Nephron progenitor cell (in vitro differentiated cells): ENCODE results near the gene ASTN2.

ENCODE experiments used
- DNase-seq: peaks from one replicate; pipeline ENCODE4 v3.0.0; 2021
- H3K27ac Mint-ChIP-seq: 2 replicates; pipeline ENCODE4 v1.8.0; 2021; ENCODE audit warnings: mild to moderate bottlenecking, moderate library complexity, mixed read lengths
- H3K27me3 Mint-ChIP-seq: 2 replicates; pipeline ENCODE4 v1.8.0; 2021; ENCODE audit warnings: mild to moderate bottlenecking, low read depth, mixed read lengths; ENCODE audit not compliant: poor library complexity
- H3K36me3 Mint-ChIP-seq: 2 replicates; pipeline ENCODE4 v1.8.0; 2021; ENCODE audit warnings: low read depth, mixed read lengths
- H3K4me1 Mint-ChIP-seq: 2 replicates; pipeline ENCODE4 v1.8.0; 2021; ENCODE audit warnings: mixed read lengths
- H3K4me3 Mint-ChIP-seq: 2 replicates; pipeline ENCODE4 v1.8.0; 2021; ENCODE audit warnings: mild to moderate bottlenecking, moderate library complexity, mixed read lengths
- H3K9me3 Mint-ChIP-seq: 2 replicates; pipeline ENCODE4 v1.8.0; 2021; ENCODE audit warnings: mild to moderate bottlenecking, moderate library complexity, mixed read lengths
- TF ChIP-seq, protein P1 (sequence below): fragments of 200-600 bp; sonication (generic); IDR thresholded peaks from 2 replicates; pipeline ENCODE4 v1.5.0; 2021; ENCODE audit warnings: antibody characterized with exemption

Gene ASTN2

DNA sequence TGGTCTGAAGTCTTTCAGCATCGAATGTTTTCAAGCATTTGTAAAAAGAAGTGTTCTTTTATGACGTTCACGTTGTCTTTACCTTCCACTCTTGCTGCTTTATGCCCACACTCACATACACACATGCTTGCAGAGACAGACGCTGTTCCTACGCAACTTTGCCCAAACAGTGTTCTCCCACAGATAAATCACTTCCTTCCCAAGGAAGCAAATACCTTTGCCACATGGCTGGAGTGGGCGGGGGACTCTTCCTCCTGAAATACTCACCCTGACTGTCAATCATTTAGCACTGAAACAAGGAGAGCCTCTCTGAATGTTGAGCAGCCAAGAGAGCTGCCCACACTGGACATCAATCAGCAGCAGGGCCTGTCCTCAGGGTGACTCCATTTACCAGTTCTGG is 22.4 kb upstream of the ASTN2 start:
- TF ChIP-seq, protein P1, sequence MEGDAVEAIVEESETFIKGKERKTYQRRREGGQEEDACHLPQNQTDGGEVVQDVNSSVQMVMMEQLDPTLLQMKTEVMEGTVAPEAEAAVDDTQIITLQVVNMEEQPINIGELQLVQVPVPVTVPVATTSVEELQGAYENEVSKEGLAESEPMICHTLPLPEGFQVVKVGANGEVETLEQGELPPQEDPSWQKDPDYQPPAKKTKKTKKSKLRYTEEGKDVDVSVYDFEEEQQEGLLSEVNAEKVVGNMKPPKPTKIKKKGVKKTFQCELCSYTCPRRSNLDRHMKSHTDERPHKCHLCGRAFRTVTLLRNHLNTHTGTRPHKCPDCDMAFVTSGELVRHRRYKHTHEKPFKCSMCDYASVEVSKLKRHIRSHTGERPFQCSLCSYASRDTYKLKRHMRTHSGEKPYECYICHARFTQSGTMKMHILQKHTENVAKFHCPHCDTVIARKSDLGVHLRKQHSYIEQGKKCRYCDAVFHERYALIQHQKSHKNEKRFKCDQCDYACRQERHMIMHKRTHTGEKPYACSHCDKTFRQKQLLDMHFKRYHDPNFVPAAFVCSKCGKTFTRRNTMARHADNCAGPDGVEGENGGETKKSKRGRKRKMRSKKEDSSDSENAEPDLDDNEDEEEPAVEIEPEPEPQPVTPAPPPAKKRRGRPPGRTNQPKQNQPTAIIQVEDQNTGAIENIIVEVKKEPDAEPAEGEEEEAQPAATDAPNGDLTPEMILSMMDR: no peak
- H3K9me3 Mint-ChIP-seq: no peaks in the 10 kb centered on the region
- peaks cover 10% of the 10 kb centered on the region for H3K27me3 Mint-ChIP-seq
- no peak for DNase-seq
- H3K4me1 Mint-ChIP-seq: peaks cover 8% of the 10 kb centered on the region
- no peaks in the 10 kb centered on the region for H3K36me3 Mint-ChIP-seq
- no peak overlapping the region for H3K27ac Mint-ChIP-seq
- H3K4me3 Mint-ChIP-seq: no peak overlapping the region

DNA sequence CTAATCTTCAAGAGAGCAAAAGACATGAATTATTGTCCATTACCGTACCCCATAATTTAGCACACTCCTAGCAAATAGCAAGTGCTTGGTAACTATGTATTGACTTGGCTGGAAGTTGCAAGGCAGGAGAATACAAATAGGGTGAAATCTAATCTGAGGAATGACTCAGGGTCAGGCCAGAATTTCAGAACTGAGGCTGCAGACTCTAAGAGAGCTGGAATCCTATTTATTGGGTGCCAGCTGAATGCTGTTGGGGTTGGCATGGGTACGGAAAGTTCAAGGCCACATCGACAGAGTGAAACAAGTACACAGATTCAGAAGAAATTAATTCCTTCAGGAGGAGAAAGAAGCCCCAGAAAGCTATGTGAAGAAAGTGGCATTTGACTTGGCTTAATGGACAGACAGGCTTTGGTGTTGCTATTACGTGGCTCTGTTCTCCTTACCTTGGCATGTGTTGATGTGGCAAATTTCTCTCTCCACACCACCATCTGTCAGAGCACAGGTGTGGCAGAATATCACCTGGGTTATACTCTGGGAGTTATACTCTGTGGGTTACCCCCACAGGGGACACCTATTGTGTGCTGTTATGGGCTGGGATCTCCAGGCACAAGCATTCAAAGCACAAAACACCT is 20.9 kb upstream of the ASTN2 start:
- TF ChIP-seq, protein P1: no peak
- Mint-ChIP-seq H3K9me3 (no peaks in the 10 kb centered on the region), H3K27ac (no peak overlapping the region), H3K36me3 (no peaks in the 10 kb centered on the region), H3K27me3 (peaks cover 6% of the 10 kb centered on the region), H3K4me1 (peaks cover 8% of the 10 kb centered on the region), H3K4me3 (no peak overlapping the region)
- no peak for DNase-seq

DNA sequence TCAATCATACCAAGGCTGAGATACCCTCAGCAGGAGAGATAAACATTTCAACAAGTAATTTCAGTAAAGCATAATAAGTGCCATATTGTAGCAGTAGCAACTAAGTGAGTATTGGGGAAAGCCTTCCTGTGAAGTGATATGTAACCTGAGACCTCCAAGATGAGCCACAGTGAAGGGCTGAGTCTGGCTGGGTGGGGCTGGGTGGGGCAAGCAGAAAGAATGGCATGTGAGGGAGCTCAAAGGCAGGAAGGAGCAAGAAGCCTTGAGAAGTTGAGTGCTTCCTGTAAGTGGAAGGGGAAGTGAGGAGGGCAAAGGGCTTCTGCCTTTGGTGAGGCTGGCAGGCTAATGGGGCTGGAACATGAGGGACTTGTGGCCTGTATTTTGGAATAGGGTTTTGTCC is 19.7 kb upstream of the ASTN2 start:
- TF ChIP-seq, protein P1: no peak
- peaks cover 10% of the 10 kb centered on the region for H3K27me3 Mint-ChIP-seq
- H3K4me1 Mint-ChIP-seq: peaks cover 8% of the 10 kb centered on the region
- H3K36me3 Mint-ChIP-seq: no peaks in the 10 kb centered on the region
- no peak overlapping the region for H3K4me3 Mint-ChIP-seq
- H3K27ac Mint-ChIP-seq: no peak overlapping the region
- DNase-seq: no peak
- no peaks in the 10 kb centered on the region for H3K9me3 Mint-ChIP-seq

DNA sequence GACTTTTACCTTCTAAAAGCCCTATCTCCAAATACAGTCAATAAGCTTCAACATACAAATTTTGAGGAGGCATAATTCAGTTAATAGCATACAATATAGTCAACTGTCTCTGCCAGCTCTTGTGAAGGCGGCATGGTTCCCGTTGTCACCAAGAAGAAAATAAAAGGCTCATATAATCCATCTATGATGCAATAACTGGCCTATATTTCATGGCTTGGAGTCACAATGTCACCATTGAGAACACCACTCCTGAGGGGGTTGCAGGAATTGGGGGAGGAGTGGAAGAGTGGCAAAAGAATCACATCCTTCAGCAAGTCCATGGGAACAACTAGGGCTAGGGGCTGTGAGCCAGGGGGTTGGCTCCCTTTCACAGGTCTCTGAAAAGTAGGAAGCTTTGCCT is 16.0 kb upstream of the ASTN2 start:
- no peak overlapping the region for H3K4me3 Mint-ChIP-seq
- TF ChIP-seq, protein P1: no peak
- peaks cover 8% of the 10 kb centered on the region for H3K4me1 Mint-ChIP-seq
- DNase-seq: no peak
- H3K36me3 Mint-ChIP-seq: no peaks in the 10 kb centered on the region
- no peaks in the 10 kb centered on the region for H3K9me3 Mint-ChIP-seq
- peaks cover 10% of the 10 kb centered on the region for H3K27me3 Mint-ChIP-seq
- H3K27ac Mint-ChIP-seq: no peak overlapping the region

DNA sequence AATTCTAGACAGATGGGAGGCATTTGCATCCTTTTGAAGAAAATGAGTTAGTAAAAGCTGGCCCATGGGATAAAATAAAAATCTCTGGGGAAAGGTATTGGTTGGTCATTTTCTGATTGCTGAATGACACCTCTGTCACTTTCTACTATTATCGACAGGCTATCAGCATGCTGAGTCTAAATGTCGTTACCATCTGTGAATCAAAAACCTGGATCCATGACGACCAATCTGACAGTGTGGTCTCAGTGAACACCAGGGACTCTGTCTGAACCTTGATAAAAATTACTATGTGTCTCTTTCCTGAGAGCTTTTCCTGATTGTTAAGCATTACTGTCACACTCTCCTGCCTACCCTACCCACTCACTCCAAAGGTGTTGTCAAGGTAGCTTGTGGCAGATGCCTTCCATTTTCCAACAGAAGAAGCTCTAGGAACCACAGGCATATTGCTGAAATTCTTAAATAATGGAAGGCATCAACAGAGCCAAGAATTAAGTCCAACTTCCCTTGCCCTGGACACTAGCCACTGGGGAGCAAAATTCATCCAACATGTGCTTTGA is 12.6 kb upstream of the ASTN2 start:
- no peak overlapping the region for H3K4me3 Mint-ChIP-seq
- H3K4me1 Mint-ChIP-seq: no peaks in the 10 kb centered on the region
- no peak overlapping the region for H3K27ac Mint-ChIP-seq
- TF ChIP-seq, protein P1: no peak
- no peaks in the 10 kb centered on the region for H3K9me3 Mint-ChIP-seq
- DNase-seq: no peak
- peaks cover 32% of the 10 kb centered on the region for H3K27me3 Mint-ChIP-seq
- H3K36me3 Mint-ChIP-seq: no peaks in the 10 kb centered on the region

DNA sequence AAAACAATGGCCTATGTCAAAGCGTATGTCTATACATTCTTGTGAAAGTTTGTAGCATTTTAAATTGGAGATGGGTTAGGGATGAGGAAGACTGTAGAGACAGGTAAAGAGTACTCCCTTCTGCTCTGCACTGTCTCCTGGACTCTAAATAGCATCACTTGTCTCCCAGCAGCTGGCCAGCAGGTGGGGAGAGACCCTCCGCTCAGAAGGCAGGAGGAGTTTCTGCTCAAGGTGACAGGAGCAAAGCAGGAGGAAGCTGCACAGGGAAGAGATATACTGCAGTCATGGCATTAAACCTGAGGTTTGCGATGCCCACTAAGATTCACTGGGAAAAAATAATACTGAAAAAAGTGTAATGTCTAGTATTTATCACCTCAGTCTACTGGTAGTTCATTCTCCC is 10.7 kb upstream of the ASTN2 start:
- DNase-seq: no peak
- H3K4me1 Mint-ChIP-seq: no peaks in the 10 kb centered on the region
- no peak overlapping the region for H3K4me3 Mint-ChIP-seq
- peaks cover 33% of the 10 kb centered on the region for H3K27me3 Mint-ChIP-seq
- no peak overlapping the region for H3K27ac Mint-ChIP-seq
- TF ChIP-seq, protein P1: no peak
- H3K36me3 Mint-ChIP-seq: no peaks in the 10 kb centered on the region
- H3K9me3 Mint-ChIP-seq: no peaks in the 10 kb centered on the region
